HG03442 (cell line): ENCODE data around the gene SERGEF.
A peak's percentile ranks its signal among the peaks of the same experiment; 100 is the strongest.
"Not testable (repeated sequence)": the region's sequence is repeated elsewhere in the genome, so short reads cannot be mapped to it uniquely, and the experiment has no call there.

Experiments used
- ATAC-seq: cut with Tn5 transposase; IDR thresholded peaks from one replicate; pipeline ENCODE4 v1.9.1; 2021; ENCODE audit warnings: mild to moderate bottlenecking, moderate library complexity; ENCODE audit not compliant: unreplicated experiment

SERGEF gene

DNA sequence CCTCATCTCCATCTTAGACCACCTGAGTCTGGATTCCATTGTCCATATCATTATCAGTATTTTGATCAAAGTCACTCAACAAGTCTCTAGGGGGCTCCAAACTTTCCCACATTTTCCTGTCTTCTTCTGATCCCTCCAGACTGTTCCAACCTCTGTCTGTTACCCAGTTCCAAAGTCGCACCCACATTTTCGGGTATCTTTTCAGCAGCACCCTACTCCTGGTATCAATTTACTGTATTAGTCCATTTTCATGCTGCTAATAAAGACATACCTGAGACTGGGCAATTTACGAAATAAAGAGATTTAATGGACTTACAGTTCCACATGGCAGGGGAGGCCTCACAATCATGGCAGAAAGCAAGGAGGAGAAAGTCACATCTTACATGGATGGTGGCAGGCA lies 144.4 kb downstream of the SERGEF start:
- ATAC-seq, result not testable (repeated sequence)

DNA sequence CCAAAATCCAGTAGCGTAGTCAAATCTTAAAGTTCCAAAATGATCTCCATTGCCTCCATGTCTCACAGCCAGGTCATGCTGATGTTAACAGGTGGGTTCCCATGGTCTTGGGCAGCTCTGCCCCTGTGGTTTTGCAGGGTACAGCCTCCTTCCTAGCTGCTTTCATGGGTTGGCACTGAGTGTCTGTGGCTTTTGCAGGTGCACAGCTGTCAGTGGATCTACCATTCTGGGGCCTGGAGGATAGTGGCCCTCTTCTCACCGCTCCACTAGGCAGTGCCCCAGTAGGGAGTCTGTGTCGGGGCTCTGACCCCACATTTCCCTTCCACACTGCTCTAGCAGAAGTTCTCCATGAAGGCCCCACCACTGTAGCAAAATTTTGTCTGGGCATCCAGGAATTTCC lies 145.5 kb downstream of the SERGEF start:
- no peak for ATAC-seq

DNA sequence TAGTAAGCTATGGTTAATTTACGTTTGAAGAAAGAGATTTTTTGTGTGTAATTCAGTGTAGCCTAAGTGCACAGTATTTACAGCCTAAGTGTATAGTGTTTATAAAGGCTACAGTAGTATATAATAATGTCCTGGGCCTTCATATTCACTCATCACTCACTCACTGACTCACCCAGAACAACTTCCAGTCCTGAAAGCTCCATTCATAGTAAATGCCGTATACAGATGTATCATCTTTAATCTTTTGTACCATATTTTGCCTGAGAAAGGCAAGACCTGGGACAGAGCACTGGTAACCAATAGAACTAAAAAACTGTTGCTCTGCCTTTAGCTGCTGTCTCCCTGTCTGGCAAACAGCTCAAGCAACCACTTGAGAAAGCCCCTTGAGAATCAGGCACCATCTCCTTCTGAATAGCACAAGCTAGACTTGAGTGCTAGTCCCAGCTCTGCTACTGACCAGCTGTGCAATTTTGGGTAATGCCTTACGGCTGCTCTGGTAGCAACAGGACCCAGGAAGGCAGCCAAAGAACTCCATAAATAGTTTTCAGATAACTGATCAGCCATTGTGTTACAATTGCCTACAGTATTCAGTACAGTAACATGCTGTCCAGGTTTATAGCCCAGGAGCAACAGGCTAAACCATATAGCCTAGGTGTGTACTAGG lies 146.9 kb downstream of the SERGEF start:
- no peak for ATAC-seq

DNA sequence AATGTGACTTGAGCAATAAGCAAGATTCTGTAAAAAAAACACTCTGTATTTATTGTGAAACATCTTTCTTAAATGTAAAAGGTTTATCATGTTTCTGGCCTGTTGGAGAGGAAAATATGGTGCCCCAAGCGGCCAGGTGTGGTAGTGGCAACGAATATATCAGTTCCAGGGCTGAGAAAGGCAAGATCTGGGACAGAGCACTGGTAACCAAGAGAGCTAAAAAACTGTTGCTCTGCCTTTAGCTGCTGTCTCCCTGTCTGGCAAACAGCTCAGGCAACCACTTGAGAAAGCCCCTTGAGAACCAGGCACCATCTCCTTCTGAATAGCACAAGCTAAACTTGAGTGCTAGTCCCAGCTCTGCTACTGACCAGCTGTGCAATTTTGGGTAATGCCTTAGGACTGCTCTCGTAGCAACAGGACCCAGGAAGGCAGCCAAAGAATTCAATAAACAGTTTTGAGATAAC lies 148.3 kb downstream of the SERGEF start:
- peak; percentile 61 for ATAC-seq

DNA sequence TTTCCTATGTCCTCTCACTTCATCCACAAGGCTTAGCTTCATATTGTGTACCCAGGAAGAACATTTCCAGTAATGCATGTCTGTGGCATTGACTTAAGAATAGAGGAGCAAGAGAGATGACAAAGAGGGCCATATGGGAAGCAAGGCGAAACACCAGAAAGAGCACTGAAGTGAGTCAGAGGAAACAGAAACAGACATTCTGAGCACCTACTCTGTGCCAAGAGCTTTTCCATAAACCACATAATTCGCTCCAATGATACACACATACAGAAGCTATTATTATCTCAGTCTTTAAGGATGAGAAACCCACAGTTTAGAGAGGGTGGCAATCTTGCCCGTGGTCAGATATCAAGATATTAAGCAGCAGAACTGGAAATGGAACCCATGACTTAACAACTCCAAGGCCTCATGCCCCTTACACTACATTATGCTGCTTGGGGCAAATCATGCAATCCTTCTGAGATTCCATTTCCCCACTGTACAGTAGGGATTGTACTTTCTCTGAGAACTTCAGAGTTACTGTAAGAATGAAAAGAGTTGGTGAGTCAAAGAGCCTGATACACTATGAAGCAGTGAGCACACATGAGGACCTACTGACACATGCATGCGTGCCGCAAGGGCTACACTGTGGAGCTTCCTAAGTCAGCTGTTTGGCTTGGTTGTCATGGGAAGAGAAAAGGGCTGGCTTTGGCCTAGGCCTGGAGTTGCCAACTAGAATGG lies 151.7 kb downstream of the SERGEF start:
- no peak for ATAC-seq

DNA sequence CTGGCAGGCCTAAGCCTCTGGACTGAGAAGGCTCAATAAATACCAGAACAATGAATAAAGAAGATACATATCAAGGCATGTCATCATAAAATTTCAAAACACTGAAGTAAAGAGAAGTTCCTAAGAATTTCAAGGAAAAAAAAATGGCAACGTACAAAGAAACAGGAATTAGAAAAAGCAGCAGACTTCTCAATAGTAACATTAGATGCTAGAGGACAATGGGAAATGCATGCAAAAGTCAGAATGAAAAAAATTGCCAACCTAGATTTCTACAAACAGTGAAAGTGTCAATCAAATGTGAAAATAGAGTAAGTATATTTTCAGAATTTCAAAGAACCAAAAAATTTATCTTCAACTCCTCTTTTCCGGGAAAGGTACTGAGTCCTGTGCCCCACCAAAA lies 153.3 kb downstream of the SERGEF start:
- no peak for ATAC-seq

DNA sequence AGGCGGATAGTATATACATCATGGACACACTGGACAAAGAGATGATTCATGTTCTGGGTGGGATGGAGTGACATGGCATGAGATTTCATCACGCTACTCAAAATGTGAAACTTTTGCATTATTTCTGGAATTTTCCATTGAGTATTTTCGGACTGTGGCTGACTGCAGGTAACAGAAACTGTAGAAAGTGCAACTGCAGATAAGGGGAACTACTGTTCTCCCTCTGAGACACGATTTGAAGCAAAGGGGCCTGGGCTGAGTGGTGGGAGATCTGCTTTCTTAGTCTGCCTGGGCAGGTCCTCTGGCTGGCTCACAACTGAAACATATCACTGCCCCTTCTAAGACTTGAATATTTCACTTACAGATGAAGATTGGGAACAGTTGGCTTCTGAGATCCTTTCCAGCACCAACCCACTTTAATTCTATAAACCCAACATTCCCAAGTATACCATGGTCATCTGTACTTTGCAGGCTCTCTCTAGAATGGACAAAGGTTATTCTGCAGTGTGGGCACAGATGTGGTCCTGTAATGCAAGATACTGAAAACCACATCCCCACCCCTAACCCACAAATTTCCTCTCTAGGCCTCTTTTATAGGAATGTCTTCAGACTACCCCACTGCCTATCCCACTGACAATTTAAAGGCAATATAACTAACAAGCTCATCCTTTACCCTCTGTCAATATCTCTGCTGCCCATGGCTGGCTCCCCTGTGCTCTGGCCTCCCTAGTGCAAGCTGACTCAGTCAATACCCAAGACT lies 157.1 kb downstream of the SERGEF start:
- ATAC-seq, result peak; percentile 85

DNA sequence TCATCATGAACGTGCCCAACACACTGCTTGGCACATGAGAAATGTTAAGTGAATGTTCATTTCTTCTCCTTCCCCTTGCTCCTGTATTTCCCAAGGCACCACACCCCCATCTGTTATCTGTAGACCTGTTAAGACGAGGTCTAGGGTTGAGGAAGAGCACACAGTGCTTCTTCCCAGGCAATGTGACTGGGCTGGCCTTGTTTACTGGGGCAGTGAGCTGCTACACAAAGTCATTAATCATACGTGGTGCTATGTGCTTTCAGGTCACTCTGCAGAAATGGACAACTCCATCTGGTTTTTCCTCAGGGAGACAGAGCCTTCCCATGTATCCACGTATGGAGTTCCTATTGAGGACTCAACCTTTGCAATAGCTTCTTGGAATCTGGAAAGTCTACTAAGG lies 159.6 kb downstream of the SERGEF start:
- no peak for ATAC-seq

DNA sequence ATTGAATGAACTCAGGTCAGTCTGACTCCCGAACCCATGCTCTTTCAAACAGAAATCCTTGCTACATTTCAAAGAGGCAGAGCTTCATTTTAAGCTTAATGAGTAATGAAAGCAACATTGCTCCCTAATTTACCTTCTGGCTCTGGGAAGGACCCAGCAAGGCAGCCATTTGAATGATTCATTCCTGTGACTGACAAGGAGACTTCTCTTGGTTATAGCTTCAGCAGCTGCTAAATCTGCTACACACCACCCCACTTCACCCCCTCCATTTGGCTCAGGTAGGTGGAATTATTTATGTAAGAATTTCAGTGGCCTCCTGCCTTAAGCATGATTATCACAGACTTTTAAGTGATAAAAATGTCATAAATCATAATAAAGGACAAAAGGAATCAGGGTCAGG lies 160.6 kb downstream of the SERGEF start:
- ATAC-seq, result no peak

DNA sequence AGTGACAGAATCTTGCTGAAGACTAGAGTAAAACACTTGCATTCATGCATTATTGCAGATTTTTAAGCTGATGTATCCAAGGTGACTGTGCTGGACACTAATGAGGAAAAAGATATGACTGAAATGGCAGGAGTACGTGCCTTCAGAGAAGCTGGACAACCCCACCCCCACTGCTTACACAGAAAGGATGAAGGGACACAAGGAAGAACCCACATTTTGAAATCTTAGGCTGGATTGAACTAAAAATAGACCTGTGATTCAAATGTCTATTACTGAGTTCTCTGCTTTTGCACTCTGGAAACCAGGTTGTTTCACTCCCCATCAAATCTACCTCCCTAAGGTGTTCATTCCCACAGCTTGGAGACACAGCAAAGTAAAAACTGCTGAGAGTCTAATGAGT lies 161.2 kb downstream of the SERGEF start:
- no peak for ATAC-seq

DNA sequence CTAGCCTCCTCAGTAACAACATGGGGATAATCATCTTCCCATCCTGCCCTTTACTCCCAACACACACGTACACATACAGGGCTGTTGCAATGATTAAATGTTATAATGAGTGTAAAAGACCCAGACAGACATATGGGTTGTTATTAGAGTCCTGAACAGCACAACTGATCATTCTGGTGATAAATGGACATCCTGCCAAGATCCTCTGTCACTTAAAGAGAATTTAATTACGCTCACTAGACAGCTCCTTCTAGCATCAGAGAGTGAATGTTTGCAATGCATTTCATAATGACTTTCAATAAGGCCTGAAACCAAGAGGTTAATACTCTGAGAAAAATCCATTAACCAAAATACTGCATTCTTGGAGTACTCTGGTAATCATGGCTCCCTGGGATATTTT lies 162.5 kb downstream of the SERGEF start:
- ATAC-seq, result no peak

DNA sequence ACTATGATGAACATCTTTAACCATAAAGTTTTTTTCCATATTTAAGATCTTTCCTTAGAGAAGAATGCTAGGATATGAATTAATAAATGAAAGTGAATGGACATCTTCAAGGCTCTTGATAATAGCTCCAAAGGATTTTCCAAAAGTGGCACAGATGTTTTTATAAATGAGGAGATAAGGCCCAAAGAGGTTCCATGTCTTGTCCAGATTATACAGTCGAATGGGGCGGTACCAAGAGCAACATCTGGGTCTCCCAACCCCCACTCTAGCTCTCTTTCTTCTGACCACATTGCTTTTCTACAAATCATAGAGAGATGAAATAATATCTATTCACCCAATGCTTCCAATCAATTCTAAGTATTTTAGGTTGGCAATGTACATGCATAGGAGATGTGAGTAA lies 164.1 kb downstream of the SERGEF start:
- ATAC-seq, result no peak

DNA sequence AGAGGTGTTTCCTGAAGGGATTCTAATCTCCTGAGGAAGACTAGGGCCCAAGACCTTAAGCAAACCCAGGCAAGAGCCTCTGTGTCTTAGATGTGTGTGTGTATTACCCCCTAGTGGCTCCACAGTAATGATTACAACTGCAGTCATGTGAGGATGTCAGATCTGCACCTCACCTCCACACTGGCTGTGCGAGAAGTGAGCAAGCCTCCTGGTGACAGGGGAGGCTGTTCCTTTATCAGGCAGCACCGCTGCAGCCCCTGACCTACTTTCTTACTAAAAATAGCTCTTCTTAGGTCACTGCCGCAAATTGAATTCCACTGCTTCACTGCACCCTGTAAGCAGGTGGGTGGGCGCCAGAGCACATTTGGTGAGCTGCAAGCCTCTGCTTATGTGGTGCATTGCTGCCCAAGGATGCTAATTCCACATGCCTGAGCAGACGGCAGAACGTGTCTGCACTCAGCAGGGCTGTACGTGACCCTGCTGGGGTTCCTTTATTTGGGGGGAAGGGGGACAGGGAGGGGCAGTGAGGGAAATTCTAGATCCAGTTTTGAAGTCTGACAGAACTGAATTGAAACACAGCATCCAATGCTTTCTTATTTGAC lies 165.9 kb downstream of the SERGEF start:
- ATAC-seq, result no peak

DNA sequence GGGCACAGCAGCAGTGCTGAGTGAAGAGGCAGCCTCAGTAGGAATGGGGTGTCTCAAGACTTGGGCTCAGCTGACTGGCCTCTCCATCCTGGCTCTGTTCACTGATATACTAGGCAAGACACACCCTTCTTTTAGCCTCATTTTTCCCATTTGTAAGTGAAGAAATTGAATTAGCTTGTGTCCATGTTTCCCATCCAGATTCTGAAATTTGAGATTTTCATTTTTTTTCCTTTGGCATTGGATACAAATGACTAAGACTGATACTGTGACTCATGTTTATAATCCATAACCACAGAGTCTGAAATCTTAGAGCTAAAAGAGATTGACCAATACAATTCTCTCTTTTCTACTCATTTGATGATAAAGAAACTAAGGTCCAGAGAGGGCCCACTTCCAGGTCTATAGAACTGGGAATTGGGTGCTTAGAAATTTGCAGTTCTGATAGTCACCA lies 167.4 kb downstream of the SERGEF start:
- ATAC-seq, result no peak

DNA sequence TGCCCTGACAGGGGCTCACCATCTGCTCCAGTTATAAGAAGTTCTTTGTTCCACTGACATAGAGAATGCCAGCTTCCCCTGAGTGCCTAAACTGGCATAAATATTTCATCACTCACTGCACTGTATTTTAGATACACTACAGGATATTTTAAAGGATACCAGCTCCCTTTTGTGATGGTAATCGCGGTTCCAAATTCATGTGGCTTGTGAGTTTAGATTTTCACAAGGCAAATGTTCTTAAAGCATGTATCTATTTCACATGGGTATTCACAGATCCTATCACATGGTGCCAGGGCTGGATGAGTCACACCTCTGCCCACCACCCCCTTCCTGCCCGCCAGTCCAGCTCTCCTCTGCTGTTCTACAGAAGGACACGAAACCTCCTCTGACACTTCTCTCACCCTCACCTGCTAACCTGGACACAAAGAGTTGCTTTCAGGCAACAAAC lies 172.7 kb downstream of the SERGEF start:
- ATAC-seq, result no peak

DNA sequence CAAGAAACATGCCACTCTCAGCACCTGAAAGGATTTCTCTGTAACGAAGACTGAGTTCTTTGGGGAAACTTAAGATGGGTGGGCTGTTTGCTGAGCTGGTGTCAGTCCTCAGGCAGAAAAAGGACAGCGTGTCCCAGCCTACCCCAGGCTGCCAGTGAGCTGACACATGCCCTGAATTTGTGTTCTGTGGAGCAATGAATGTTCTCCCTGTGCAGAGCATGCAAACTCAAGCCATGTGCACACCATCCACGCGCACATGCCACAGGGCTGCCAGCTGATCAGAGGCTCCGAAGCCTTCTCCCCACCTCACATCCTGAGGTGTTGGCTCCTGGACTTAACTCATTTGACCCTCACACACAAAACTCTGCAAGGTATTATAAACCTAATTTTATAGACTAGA lies 173.4 kb downstream of the SERGEF start:
- ATAC-seq, result no peak

DNA sequence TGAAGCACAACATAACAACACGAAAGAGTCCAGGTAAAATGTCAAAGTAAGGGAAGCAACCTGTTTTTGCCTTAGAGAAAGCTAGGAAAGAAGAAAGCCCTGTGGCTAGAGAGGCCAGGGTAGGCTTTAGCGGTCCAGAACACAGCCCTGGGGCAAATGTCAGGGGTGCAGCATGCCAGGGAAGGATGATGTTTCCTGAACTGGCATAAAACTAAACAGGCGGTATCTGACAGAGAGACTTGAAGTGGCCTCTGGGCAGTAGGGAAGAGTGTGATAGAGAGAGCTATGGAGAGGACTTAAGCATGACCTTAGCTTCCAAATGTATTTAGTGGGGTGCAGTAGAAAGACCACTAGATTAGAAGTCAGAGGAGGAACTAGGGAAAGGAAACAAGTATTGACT lies 174.7 kb downstream of the SERGEF start:
- no peak for ATAC-seq

DNA sequence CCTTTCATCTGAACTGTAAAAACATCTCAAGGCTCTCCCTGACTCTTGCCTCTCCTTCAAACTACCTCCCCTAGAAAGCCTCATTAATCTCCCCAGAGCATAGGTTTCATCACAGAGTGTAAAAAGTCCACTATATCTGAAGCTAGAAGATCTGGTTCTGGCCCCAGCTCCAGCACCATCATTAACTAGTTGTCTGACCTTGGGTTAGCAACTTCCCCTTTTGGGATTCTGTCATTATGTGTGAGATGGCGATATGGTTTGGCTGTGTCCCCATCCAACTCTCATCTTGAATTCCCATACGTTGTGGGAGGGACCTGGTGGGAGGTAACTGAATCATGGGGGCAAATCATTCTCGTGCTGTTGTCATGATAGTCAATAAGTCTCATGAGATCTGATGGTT lies 181.0 kb downstream of the SERGEF start:
- no peak for ATAC-seq

DNA sequence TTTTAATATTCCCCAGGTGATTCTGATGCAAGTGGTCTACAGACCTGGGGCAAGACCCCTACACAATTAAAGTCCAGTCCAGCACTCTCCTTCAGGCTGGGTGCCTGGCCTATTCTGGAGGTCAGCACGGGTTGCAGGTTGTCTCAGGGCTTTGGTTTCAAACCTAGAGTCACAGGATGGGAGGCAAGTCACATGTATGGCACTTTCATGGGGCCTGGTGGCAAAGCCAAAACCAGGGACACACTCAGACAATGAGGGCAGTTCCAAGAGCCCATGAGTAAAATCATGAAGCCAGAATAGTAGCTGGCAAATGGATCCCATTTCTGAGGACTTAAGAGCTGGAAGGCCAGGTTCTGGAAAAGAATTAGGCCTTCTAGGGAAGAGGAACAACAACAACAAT lies 181.6 kb downstream of the SERGEF start:
- ATAC-seq, result no peak

DNA sequence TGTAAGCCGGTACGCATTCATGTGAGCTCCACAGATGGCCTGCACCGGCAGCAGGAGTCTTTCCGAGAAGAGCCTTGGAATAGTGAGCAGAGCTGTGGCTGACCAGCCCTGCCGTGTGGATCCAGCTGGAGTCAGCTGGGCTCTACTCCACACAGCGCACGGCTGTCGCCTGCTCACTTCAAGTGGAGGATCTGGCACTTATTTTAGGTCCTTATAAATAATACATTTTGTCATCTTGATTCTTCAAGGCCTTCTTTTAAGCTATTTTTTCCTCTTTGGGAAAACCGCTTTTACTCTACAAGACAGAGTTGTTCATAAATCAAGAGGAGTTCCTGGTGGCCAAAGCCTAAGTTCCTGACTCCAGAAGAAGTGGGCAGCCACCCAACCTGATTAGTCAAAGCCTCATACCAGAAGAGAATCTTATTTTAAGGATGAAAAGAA lies 184.5 kb downstream of the SERGEF start:
- ATAC-seq, result no peak

DNA sequence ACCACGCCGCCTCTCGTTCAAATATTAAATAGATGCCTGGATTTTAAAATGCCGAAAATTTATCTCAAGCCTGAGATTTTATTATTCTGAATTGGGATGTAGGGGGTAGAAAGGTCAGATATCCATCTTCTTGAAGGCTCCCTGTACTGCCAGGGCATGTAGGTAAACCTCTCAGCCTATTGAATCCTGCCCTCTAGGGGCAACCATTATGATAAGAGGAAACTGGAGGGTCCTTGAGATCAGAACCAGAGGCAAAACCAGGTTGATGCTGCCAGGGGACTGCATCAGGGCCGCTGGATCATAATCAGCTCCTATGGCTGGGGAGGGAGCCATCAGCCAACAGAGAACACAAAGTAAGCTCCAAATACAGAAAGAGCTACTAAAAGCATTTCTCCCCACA lies 185.8 kb downstream of the SERGEF start:
- no peak for ATAC-seq
